HG03565 (cell line): Measurements from ENCODE around the gene PRDM8.
"Not testable (repeated sequence)": the region's sequence is repeated elsewhere in the genome, so short reads cannot be mapped to it uniquely, and the experiment has no call there.

ENCODE experiments used
- ATAC-seq: cut with Tn5 transposase; IDR thresholded peaks from one replicate; pipeline ENCODE4 v1.9.1; 2021; ENCODE audit warnings: mild to moderate bottlenecking, moderate library complexity; ENCODE audit not compliant: unreplicated experiment

The PRDM8 gene

GRCh38 chr4:80196922-80197573 lies at the start of gene PRDM8:
Gene PRDM8, plus strand, starts transcription at chr4:80197503. Its CDS starts 2,578 bp downstream, at chr4:80200081.
- no peak for ATAC-seq

- ATAC-seq = no peak
These were observed 46.7 kb upstream of the PRDM8 start for GRCh38 chr4:80150387-80151180.

- ATAC-seq = no peak
These were observed 45.3 kb upstream of the PRDM8 start for GRCh38 chr4:80151981-80152380.

- no peak for ATAC-seq
These were observed 43.3 kb upstream of the PRDM8 start for GRCh38 chr4:80153874-80154544.

- ATAC-seq = no peak
These were observed 42.8 kb upstream of the PRDM8 start for GRCh38 chr4:80154545-80154933.

- no peak for ATAC-seq
These were observed 41.9 kb upstream of the PRDM8 start for GRCh38 chr4:80155316-80155982.

GRCh38 chr4:80156410-80156809 lies 40.9 kb upstream of the PRDM8 start:
- ATAC-seq = no peak

- ATAC-seq = no peak
These were observed 35.8 kb upstream of the PRDM8 start for GRCh38 chr4:80161413-80162058.

- ATAC-seq = no peak
These were observed 34.9 kb upstream of the PRDM8 start for GRCh38 chr4:80162418-80162817.

- ATAC-seq = no peak
These were observed 31.4 kb upstream of the PRDM8 start for GRCh38 chr4:80165855-80166254.

GRCh38 chr4:80171251-80171650 lies 26.1 kb upstream of the PRDM8 start:
- ATAC-seq = no peak

GRCh38 chr4:80171656-80172055 lies 25.6 kb upstream of the PRDM8 start:
- no peak for ATAC-seq

- ATAC-seq = peak; percentile 42
These were observed 25.1 kb upstream of the PRDM8 start for GRCh38 chr4:80172203-80172602.

GRCh38 chr4:80173401-80173800 lies 23.9 kb upstream of the PRDM8 start:
- peak; percentile 90 for ATAC-seq

- ATAC-seq = no peak
These were observed 23.5 kb upstream of the PRDM8 start for GRCh38 chr4:80173841-80174240.

- ATAC-seq = not testable (repeated sequence)
These were observed 19.5 kb upstream of the PRDM8 start for GRCh38 chr4:80177793-80178192.

GRCh38 chr4:80178964-80179363 lies 18.3 kb upstream of the PRDM8 start:
- ATAC-seq = no peak

- ATAC-seq = no peak
These were observed 17.6 kb upstream of the PRDM8 start for GRCh38 chr4:80179637-80180161.

- no peak for ATAC-seq
These were observed 16.6 kb upstream of the PRDM8 start for GRCh38 chr4:80180743-80181142.

- ATAC-seq = peak; percentile 34
These were observed 15.0 kb upstream of the PRDM8 start for GRCh38 chr4:80182237-80182866.
